H9 (cell line): ENCODE data around the gene GRB10. TPM values are rescaled to one million over a fixed set of nuclear protein-coding genes. Genes with fewer than 3 reads are reported as not detected.

ENCODE experiments used
- DNase-seq: peaks from one replicate; pipeline ENCODE4 v3.0.0-alpha.2; 2017
- H2AFZ ChIP-seq: one replicate; pipeline ENCODE4 v1.6.1; 2013; ENCODE audit warnings: mild to moderate bottlenecking, low read length, control low read depth, moderate library complexity
- H2AK5ac ChIP-seq: 2 replicates; pipeline ENCODE4 v1.6.1; 2013; ENCODE audit warnings: low read length, control low read depth, mixed read lengths; ENCODE audit not compliant: insufficient read length
- H2BK120ac ChIP-seq: one replicate; pipeline ENCODE4 v1.6.1; 2013; ENCODE audit warnings: low read depth, mild to moderate bottlenecking, low read length, control low read depth, inconsistent platforms; ENCODE audit not compliant: poor library complexity, severe bottlenecking
- H2BK12ac ChIP-seq: 2 replicates; pipeline ENCODE4 v1.6.1; 2013; ENCODE audit warnings: low read length, control low read depth, mixed read lengths, low read depth; ENCODE audit not compliant: insufficient read length
- H2BK15ac ChIP-seq: 2 replicates; pipeline ENCODE4 v1.6.1; 2013; ENCODE audit warnings: low read depth, low read length, control low read depth
- H2BK20ac ChIP-seq: one replicate; pipeline ENCODE4 v1.6.1; 2013; ENCODE audit warnings: low read depth, mild to moderate bottlenecking, low read length, control low read depth, inconsistent platforms; ENCODE audit not compliant: poor library complexity, severe bottlenecking
- H2BK5ac ChIP-seq: 2 replicates; pipeline ENCODE4 v1.6.1; 2013; ENCODE audit warnings: low read length, control low read depth, mixed read lengths; ENCODE audit not compliant: insufficient read length
- H3K14ac ChIP-seq: 2 replicates; pipeline ENCODE4 v1.6.1; 2013; ENCODE audit warnings: low read length, control low read depth; ENCODE audit not compliant: insufficient read depth
- H3K18ac ChIP-seq: 2 replicates; pipeline ENCODE4 v1.6.1; 2013; ENCODE audit warnings: low read depth, mild to moderate bottlenecking, mixed read lengths, low read length, control low read depth; ENCODE audit not compliant: insufficient read length
- H3K23ac ChIP-seq: 2 replicates; pipeline ENCODE4 v1.6.1; 2013; ENCODE audit warnings: low read length, control low read depth, mixed read lengths, low read depth; ENCODE audit not compliant: insufficient read length
- H3K23me2 ChIP-seq: 2 replicates; pipeline ENCODE4 v1.6.1; 2013; ENCODE audit warnings: low read depth, mild to moderate bottlenecking, mixed read lengths, low read length, control low read depth; ENCODE audit not compliant: insufficient read length, poor library complexity, severe bottlenecking
- H3K27ac ChIP-seq: 2 replicates; pipeline ENCODE4 v1.5.1; 2013; ENCODE audit warnings: low read length, control low read depth, mixed read lengths, low read depth; ENCODE audit not compliant: insufficient read length
- H3K27me3 ChIP-seq: 2 replicates; pipeline ENCODE4 v1.6.1; 2013; ENCODE audit warnings: low read length, control low read depth, inconsistent platforms; ENCODE audit not compliant: insufficient read depth
- H3K4ac ChIP-seq: 2 replicates; pipeline ENCODE4 v1.6.1; 2013; ENCODE audit warnings: low read depth, mild to moderate bottlenecking, control low read depth, inconsistent platforms, low read length, moderate library complexity
- H3K4me1 ChIP-seq: 2 replicates; pipeline ENCODE4 v1.6.1; 2013; ENCODE audit warnings: low read length, control low read depth, inconsistent platforms; ENCODE audit not compliant: insufficient read depth
- H3K4me2 ChIP-seq: 2 replicates; pipeline ENCODE4 v1.6.1; 2013; ENCODE audit warnings: low read length, control low read depth, mixed read lengths; ENCODE audit not compliant: insufficient read length, insufficient read depth
- H3K56ac ChIP-seq: 2 replicates; pipeline ENCODE4 v1.6.1; 2013; ENCODE audit warnings: low read depth, mild to moderate bottlenecking, mixed read lengths, low read length, control low read depth; ENCODE audit not compliant: insufficient read length
- H3K79me1 ChIP-seq: 2 replicates; pipeline ENCODE4 v1.6.1; 2013; ENCODE audit warnings: low read depth, mild to moderate bottlenecking, moderate library complexity, low read length, control low read depth, inconsistent platforms; ENCODE audit not compliant: insufficient read depth, poor library complexity, severe bottlenecking
- H3K79me2 ChIP-seq: 2 replicates; pipeline ENCODE4 v1.6.1; 2013; ENCODE audit warnings: low read length, control low read depth, inconsistent platforms; ENCODE audit not compliant: insufficient read depth
- H3K9ac ChIP-seq: 2 replicates; pipeline ENCODE4 v1.6.1; 2013; ENCODE audit warnings: low read length, control low read depth, mixed read lengths; ENCODE audit not compliant: insufficient read length; ENCODE audit errors: extremely low read depth
- H3K9me3 ChIP-seq: one replicate; pipeline ENCODE4 v1.6.1; 2013; ENCODE audit warnings: low read depth, low read length, inconsistent platforms; ENCODE audit not compliant: control insufficient read depth
- H3T11ph ChIP-seq: one replicate; pipeline ENCODE4 v1.6.1; 2013; ENCODE audit warnings: mild to moderate bottlenecking, low read length, control low read depth, inconsistent platforms
- H4K20me1 ChIP-seq: one replicate; pipeline ENCODE4 v1.6.1; 2013; ENCODE audit not compliant: control insufficient read depth, insufficient read length, insufficient read depth
- H4K5ac ChIP-seq: 2 replicates; pipeline ENCODE4 v1.6.1; 2013; ENCODE audit warnings: low read depth, mild to moderate bottlenecking, mixed read lengths, low read length, control low read depth; ENCODE audit not compliant: insufficient read length
- H4K8ac ChIP-seq: replicated peaks from 2 replicates; pipeline ENCODE4 v1.6.1; 2013; ENCODE audit warnings: low read length, control low read depth, mixed read lengths, low read depth; ENCODE audit not compliant: insufficient read length
- H4K91ac ChIP-seq: 2 replicates; pipeline ENCODE4 v1.6.1; 2013; ENCODE audit warnings: low read depth, mild to moderate bottlenecking, moderate library complexity, mixed read lengths, low read length, control low read depth; ENCODE audit not compliant: insufficient read length
- H3K27ac Mint-ChIP-seq, 3 experiments: 2 replicates in 2 of 3; 3 replicates in 1 of 3; pipeline ENCODE4 v1.8.0; 2020 to 2021; ENCODE audit warnings: mixed read lengths in 3 of 3, mild to moderate bottlenecking in 1 of 3, moderate library complexity in 1 of 3
- H3K27me3 Mint-ChIP-seq: 2 replicates; pipeline ENCODE4 v1.8.0; 2021; ENCODE audit warnings: low read depth, mild to moderate bottlenecking, moderate library complexity, mixed read lengths
- H3K36me3 Mint-ChIP-seq, 3 experiments: 2 replicates in 2 of 3; 3 replicates in 1 of 3; pipeline ENCODE4 v1.8.0; 2020 to 2021; ENCODE audit warnings: low read depth in 3 of 3, mixed read lengths in 3 of 3; ENCODE audit not compliant: insufficient read depth in 1 of 3
- H3K4me1 Mint-ChIP-seq, 2 experiments: 2 replicates each; pipeline ENCODE4 v1.8.0; 2020; ENCODE audit warnings: mixed read lengths in 2 of 2
- H3K4me3 Mint-ChIP-seq, 2 experiments: 2 replicates in 1 of 2; 3 replicates in 1 of 2; pipeline ENCODE4 v1.8.0; 2020 to 2021; ENCODE audit warnings: mild to moderate bottlenecking in 2 of 2, mixed read lengths in 2 of 2, moderate library complexity in 1 of 2
- H3K9me3 Mint-ChIP-seq, 2 experiments: 2 replicates in 1 of 2; 3 replicates in 1 of 2; pipeline ENCODE4 v1.8.0; 2020; ENCODE audit warnings: mild to moderate bottlenecking in 2 of 2, mixed read lengths in 2 of 2, moderate library complexity in 1 of 2
- CTCF ChIP-seq: fragments of 200-600 bp; sonication (generic); conservative IDR thresholded peaks from 3 replicates; pipeline ENCODE4 v1.8.0; 2021; ENCODE audit warnings: antibody characterized with exemption, mild to moderate bottlenecking
- WGBS: extraction: QIAGEN DNeasy Blood & Tissue Kit; methylation state at CpG from one replicate; pipeline ENCODE4 v1.1.7; 2013; ENCODE audit warnings: missing lambda C conversion rate, low lambda C conversion rate, mixed read lengths; ENCODE audit not compliant: insufficient read length; ENCODE audit errors: extremely low coverage; 5-methylcytosine and 5-hydroxymethylcytosine counted together
- total RNA-seq: library from RNA; stranded (reverse); gene quantifications from 2 replicates; pipeline ENCODE4 v1.2.1, GENCODE V29; 2021

The GRB10 gene
- total RNA-seq, 1 experiment from 2014 or later = 108 TPM

DNA sequence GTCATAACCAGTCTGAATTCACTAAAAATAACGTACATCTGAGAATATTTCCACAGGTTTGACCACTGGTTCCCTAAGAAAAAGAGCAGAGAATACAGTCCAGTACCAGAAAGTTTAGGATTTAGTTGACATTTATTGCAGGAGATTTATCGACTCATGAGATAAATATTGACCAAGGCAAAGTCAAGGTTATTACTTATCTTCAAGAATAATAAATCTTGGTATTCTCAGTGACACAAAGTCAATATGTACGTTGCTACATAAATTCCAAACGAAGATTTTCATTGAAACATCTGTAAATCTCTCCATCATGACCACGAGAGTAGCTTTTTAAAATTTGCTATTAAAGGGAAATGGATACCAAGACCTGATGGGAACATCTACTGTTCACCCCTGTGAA is 39.4 kb upstream of the GRB10 start:
- WGBS = no CpG with 5 or more reads among the region's 5 CpGs
- Histone ChIP-seq H3K4me1 (peaks cover 5% of the 10 kb centered on the region; the same call in 1 of the 2 replicates), H2AFZ (no peak overlapping the region), H3K23ac (no peak overlapping the region), H3K14ac (no peak overlapping the region), H3K9me3 (no peaks in the 10 kb centered on the region), H4K8ac (no peak overlapping the region), H4K5ac (no peak overlapping the region), H2BK12ac (no peak overlapping the region), H2AK5ac (no peak overlapping the region), H3T11ph (no peak overlapping the region), H4K91ac (no peak overlapping the region), H3K4ac (no peak overlapping the region), H3K23me2 (no peaks in the 10 kb centered on the region), H2BK20ac (no peak overlapping the region), H3K27me3 (no peaks in the 10 kb centered on the region), H2BK15ac (no peak overlapping the region), H4K20me1 (no peaks in the 10 kb centered on the region), H3K27ac (no peak overlapping the region), H3K56ac (no peak overlapping the region), H2BK120ac (no peak overlapping the region), H3K18ac (no peak overlapping the region), H3K4me2 (no peak overlapping the region), H3K79me2 (no peaks in the 10 kb centered on the region), H3K79me1 (no peaks in the 10 kb centered on the region), H3K9ac (no peak overlapping the region), H2BK5ac (no peak overlapping the region)
- H3K4me1 Mint-ChIP-seq = peaks cover 20 to 39% of the 10 kb centered on the region in 2 experiments
- no peaks in the 10 kb centered on the region for H3K9me3 Mint-ChIP-seq
- H3K4me3 Mint-ChIP-seq = no peak overlapping the region
- H3K36me3 Mint-ChIP-seq = no peaks in the 10 kb centered on the region
- no peak for DNase-seq
- H3K27ac Mint-ChIP-seq = no peak overlapping the region
- TF ChIP-seq CTCF = no peak
- H3K27me3 Mint-ChIP-seq = no peaks in the 10 kb centered on the region; the same call in 1 of the 2 replicates
